HS-5 (cell line): Measurements from ENCODE around the gene RAB22A.
"Not testable (repeated sequence)": the region's sequence is repeated elsewhere in the genome, so short reads cannot be mapped to it uniquely, and the experiment has no call there.

Experiments used
- DNase-seq: peaks from one replicate; pipeline ENCODE4 v3.0.0-alpha.2; 2012; ENCODE audit warnings: low read depth

The RAB22A gene

DNA sequence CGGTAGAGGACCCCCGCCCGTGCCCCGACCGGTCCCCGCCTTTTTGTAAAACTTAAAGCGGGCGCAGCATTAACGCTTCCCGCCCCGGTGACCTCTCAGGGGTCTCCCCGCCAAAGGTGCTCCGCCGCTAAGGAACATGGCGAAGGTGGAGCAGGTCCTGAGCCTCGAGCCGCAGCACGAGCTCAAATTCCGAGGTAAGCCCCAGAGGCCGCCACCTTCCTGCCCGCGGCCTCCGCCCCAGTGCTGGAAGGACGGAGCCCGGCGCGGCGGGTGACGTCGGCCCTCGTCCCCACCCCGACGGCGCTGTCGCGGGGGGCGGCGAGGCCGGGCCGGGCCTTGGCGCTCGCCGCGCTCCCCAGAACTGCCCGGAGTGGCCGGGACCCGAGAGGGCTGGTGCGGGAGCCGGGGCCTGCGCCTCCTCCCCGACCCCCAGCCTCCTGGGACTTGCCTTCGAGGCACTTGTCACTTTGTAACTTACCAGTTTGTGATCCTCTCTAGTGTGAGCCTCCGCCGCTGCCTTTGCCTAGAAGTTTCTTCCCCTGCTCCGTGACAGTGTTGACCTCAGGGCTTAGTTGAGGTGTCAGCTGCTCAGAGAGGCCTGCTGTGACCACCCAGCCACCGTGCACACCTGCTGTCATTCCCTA, 79.9 kb downstream of the RAB22A start:
- no peak for DNase-seq

DNA sequence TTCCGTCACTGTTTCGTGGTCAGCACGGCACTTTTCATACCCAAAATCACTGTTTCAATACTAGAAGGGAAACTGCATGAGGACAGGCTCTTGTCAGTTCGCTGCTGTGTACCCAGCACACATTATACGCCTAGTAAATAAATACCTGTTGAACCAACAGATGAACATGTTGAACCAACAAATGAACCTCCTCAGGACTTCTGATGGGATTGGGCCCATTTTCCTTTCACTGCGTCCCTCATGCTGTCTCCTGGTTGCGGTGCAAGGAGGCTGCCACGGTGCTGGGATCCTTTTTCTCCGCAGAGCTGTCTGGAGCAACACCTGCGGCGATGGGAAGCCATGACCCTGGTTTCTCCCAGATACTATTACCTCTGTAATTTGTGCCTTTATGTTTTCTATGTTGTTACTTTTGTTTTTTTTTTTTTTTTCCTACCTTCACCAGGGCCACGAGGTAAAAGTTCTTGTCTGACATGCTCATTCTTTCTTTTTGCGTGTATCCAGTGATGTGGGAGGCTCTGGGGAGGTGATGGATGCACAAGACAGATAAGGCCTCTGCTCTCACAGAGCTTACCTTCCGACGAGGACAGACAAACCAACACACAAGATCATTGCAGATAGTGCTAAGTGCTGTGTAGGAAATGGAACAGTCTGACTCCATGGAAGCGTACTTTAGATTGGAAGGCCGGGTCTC, 80.6 kb downstream of the RAB22A start:
- DNase-seq, result no peak

DNA sequence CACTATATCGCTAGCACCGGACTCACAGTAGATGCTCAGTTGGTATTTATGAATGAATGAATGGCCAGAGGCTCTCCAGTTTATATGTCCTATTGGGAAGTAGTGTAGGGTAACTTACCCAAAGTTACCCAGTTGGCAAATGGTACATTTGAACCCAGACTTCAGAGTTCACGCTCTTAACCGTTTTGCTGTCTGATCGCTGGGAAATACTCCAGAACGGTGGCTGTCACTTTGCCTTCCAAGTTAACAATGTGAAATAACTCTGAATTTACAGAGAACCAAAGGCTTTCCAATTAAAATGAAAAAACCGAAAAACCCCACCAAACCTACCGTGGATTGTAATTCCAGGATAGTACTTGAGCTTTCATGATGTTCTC, 81.1 kb downstream of the RAB22A start:
- no peak for DNase-seq

DNA sequence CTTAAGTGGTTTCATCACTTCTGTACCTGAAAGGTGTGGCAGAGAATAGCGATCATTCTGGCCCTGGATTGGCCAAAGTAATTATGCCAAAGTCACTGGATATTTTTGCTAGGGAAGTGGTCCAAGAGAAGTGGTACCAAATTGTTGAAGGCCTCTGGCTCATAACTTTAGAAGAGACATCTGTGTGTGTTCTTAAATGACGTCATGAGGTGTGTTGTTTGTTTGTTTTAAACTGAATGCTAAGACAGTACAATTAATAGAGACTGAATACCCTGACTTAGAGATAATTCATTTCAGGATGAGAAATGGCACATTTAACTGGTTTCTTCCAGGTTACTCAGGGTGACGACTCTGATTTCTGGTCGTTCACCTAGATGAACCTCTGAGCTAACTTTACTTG, 82.8 kb downstream of the RAB22A start:
- no peak for DNase-seq

DNA sequence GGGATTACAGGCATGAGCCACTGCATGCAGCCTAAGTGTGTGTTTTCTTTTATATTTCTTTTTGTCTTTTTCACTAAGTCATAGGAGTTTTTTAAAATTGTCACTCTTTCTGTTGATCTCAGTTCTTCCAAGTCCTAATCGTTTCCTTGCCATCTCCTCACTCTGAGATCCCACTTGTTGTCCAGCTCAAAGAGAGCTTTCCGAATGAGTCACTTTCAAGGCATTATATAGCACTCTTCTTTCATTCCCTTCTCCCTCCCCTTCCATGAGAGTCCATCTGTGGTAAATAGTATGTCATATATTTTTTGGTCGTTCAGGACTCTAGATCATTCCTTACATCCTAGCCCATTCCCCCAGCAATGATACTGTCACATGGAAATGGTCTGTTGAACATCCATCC, 83.8 kb downstream of the RAB22A start:
- no peak for DNase-seq

DNA sequence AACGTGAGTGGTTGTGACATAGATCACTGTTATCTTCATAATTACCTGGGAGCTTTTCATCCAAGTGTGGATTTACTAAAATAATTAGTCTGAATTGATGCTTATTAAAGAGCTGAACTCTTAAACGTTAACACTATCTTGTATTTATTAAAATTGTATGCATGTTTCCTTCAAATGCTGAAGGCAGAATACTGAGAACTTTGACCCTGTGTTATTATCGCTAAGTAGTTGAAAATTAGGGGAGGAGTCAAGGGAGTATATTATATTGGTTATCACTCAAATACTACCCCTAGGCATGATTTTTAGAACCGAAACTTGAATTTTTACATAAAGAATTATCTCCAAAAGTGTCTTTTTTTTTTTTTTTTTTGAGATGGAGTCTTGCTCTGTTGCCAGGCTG, 85.3 kb downstream of the RAB22A start:
- no peak for DNase-seq

DNA sequence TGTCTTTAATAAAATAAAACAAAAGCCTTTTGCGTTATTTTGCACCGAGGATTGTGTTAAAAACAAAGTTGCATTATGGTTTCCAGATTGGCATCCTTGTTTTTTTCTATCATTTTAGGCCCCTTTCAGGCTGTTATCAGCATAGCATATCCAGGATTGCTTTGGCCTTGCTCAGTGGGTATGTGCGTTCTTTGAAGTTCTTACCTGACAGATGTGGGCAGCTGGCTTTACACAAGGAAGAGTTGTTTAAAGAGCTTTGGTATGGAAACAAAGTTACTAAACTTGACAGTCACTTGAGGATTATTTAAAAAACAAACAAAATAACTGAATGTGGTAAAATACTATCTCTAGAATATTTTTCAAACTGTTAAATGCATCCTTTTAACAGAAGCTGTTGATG, 86.1 kb downstream of the RAB22A start:
- DNase-seq, result no peak

DNA sequence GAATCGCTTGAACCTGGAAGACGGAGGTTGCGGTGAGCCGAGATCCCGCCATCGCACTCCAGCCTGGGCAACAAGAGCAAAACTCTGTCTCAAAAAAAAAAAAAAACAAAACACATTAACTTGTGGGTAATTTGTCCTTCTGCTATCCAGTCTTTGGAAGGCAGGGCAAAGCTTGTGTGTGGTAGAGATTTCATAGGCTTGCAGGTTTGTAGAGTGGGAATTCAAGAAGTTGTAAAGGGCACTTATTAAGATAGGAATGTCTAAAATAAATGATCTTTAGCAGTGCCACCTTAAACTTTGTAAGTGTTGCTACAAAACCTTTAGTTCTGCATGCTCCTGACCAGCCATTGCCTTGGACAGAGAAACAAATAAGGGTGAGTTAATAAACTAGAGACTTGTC, 87.9 kb downstream of the RAB22A start:
- no peak for DNase-seq

DNA sequence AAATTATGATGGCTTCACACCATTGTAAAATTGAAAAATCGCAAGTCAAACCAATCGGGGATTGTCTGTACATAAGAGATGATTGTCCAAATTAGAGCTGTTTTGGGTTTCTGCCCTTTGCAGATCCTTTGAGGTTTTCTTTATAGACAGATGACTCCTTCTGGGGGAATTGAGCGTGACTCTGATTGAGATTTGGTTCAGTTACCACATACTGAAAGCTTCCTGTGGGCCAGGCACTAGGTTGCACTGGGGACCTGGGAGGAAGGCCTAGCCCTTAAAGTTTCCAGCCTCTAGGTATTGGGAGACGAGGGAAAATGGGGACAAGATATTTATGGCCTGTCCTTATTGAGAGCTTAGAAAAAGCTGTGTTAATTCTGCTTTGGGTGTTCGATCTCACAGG, 88.7 kb downstream of the RAB22A start:
- no peak for DNase-seq

DNA sequence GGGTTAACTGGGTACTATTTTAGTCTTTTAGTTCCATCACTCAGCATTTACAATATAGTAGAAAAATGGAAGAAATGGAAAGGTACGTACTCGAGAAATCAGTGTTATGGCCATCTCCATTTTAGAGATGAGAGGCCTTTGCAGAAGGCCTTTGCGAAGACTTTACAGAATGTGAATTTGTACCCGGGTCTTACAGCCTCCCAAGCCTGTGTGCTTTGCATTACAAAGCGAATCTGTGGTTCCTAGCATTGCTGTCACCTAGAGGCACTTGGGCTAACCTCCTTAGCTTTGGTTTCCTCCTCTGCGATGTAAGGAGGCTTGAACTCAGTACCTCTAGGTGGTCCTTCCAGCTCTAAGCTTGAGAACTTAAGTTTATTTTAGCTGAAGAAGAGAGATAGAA, 90.4 kb downstream of the RAB22A start:
- no peak for DNase-seq

DNA sequence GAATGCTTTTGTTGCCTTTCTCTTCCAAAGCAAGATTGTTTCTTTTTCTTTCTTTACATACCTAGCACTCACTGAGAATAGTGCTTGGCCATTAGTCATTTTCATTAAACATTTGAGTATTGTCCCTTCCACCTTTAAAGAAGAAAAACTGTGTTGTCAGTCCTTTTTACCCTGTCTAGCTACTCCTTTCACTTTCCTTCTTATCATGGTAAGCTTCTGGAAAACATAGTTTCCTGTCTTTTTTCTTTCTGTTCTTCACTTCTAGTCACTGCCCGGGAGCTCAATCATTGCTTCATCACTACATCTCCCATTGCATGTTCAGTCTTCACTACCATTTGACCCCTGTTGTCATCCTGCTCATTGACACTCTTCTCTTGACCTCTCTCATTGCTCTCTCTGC, 91.6 kb downstream of the RAB22A start:
- no peak for DNase-seq

DNA sequence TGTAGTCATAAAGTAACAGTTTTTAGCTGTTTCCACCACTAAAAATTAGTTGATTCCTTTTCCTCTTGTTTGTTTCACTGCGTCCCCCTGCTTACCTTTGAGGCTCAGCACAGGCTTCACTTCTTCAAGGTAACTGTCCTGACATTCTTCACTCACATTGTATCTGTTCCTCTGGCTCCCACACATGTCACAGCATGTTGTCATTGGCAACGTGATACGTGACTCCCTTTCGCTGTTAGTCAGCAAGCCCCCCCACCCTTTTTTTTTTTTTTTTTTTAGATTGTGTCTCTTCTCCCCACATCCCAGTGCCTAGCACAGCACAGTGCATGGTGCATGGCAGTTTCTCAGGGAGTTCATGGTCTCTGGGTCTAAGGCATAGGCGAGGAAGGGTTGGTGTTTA, 92.8 kb downstream of the RAB22A start:
- DNase-seq, result no peak

DNA sequence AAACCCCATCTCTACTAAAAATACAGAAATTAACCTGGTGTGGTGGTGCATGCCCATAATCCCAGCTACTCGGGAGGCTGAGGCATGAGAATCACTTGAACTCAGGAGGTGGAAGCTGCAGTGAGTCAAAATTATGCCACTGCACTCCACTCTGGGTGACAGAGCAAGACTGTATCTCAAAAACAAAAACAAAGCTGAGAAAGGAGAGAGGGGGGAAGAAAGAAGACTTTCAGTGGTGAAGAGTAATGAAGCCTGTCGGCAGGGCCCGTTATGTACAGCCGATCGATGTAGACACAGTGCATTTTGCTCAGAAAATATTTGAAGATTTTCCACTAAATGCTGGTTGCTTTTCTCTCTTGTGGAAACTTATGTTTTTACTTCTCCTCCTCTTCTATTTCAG, 93.3 kb downstream of the RAB22A start:
- DNase-seq, result no peak

DNA sequence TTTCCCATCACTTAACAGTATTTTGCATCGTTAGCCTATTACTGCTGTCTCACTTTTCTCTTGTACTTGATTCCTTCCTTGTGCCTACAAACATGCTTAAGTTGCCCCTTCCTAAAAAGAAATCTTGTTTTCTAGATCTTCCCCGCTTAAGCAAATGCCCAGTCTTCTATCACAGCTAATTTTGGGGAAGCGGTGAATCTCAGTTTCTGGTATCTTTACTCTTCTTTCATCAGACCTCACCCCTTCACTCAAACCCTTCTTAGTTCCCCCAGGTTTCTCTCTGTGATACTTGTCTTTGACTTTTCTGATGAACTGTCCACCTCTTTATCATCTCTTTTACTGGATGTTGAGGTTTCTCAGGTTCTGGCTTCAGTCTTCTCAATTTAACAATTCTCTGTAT, 93.8 kb downstream of the RAB22A start:
- no peak for DNase-seq

DNA sequence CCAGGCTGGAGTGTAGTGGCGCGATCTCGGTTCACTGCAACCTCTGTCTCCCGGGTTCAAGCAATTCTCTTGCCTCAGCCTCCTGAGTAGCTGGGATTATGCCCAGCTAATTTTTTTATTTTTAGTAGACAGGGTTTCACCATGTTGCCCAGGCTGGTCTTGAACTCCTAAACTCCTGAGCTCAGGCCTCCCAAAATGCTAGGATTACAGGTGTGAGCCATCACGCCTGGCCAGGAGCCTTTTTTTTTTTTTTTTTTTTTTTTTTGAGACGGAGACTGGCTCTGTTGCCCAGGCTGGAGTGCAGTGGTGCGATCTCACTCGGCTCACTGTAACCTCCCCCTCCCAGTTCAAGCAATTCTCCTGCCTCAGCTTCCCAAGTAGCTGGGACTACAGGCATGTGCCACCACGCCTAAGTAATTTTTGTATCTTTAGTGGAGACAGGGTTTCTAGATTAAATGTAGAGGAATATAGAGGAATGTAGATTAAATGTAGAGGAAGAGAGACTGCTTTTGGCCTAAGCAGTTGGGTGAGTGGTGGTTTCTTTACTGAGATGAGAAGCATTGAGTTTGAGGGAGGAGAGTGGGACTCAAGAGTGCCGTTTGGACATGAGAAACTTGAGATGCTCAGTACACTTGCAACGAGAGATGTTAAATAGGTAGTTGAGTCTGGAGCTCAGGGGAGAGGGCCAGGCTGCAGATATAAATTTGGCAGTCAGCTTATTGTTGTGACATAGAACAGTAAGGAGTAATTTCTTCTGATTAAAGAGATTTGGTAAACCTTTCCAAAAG, 96.2 kb downstream of the RAB22A start:
- no peak for DNase-seq

DNA sequence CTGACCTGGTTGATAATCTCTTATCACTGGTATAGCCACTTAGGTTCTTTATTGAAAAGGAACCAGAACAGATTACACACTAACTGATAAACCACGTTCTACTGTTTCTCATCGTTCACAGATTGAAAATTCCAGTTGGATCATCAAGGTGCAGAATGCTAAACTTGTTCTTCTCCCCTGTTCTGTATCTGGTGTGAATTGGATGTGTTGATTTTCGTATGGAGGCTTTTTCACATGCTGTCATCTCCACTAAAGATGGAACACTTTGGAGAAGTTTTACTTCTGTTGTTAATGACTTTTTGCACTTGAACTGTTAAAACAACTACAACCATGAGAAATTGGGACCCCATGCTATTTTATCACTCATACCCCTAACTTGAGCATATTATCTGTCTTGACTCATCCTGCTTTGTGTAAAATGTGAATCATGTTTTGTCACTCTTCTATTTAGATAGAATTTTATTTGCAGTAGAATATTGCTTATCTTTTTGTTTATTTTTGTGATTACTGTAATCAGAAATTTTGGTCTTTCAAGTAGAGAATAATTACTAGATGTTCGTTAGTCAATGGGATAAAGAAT, 97.0 kb downstream of the RAB22A start:
- DNase-seq, result no peak

DNA sequence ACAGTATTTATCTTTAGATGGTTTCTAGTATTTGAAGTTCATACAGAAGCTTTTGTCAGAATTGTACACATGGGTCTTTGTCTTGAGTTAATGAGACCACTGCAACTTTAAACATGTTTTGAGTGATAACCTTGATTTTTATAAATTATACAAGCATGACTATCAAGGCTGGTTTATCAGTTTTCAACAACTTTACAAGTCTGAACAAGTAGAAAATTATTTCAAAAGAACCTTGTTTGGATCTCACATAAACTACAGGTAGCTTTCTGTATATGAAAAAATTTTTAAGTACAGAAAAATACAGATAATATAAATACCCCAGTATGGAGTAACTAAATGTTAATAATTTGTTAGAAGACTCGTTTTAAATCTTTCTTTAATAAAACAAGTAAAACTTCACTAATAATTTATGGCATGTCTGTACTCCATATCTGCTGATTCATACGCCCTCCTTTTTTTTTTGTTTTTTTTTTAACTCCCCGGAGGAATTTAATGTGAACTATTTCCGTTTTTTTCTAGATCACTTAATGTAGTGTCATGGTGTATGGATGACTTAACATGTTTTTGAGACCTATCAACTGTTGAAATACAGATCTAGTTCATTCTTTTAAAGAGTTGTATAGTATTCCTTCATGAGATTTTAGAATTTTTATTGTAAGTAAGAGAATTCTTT, 97.8 kb downstream of the RAB22A start:
- no peak for DNase-seq

DNA sequence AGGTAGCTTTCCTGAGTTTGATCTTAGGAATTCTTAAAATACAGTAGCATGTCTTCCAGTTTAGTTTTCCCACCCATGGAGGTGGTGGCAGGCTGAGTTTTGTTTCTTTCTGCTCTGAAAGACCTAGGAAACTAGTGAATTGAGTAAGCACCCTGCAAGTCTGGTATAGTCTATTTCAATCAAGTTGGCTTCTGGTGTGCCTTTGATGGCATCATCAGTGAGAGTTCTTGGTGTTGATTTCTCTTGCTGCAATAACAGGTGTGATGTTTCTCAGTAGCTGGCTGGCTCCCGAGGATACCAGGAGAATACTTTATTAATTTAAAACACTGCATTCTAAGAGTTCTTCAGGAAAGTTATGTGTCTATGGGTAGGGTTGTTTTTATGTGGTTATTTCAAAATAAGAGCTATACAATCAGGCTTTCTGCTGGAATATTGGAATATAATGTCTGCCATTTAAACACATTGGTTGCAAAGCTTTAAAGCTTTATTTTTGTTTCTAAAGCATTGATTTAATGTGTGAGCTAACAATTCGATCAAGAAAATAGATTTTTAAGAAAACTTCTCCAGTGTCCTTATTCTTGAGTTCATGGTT, 98.5 kb downstream of the RAB22A start:
- no peak for DNase-seq

DNA sequence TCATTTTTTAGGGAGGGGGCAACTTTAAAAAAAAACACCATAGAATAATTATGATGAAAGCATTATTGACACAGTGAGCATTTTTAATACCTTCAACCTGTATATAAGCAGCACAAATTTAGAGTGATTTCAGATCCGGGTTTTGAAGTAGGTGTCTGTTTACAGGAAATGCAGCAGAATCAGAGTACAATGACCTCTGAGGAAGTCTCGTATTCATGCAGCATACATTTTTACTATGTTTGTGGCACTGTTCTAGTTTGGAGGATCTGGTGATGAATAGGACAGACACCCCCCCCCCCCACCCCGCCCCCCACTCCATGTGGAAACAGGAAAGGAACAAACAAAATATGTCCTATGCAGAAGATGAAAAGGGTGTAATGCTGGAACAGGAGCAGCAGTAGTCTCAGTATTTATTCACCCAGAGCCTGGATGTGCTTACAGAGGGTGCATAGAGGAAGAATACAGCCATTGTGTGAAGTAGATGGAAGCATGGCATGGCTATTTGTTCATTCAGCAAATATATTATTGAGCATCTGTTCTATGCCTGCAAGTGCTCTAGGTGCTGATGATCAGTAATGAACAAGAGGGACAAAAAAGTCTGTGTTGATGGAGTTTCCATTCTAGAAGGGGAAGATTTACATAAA, 99.2 kb downstream of the RAB22A start:
- DNase-seq, result no peak

DNA sequence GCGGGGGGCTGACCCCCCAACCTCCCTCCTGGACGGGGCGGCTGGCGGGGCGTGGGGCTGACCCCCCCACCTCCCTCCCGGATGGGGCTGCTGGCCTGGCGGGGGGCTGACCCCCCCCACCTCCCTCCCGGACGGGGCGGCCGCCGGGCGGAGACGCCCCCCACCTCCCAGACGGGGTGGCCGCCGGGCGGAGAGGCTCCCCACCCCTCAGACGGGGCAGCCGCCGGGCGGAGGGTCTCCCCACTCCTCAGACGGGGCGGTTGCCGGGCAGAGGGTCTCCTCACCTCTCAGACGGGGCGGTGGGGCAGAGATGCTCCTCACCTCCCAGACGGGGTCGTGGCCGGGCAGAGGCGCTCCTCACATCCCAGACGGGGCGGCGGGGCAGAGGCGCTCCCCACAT, 104.7 kb downstream of the RAB22A start:
- DNase-seq, result not testable (repeated sequence)

DNA sequence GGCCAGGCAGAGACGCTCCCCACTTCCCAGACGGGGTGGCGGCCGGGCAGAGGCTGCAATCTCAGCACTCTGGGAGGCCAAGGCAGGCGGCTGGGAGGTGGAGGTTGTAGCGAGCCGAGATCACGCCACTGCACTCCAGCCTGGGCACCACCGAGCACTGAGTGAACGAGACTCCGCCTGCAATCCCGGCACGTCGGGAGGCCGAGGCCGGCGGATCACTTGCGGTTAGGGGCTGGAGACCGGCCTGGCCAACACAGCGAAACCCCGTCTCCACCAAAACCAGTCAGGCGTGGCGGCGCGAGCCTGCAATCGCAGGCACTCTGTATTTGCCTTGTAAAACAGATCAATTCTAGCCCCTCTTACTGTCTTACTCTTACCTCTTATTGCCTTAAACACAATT, 105.3 kb downstream of the RAB22A start:
- DNase-seq, result not testable (repeated sequence)

DNA sequence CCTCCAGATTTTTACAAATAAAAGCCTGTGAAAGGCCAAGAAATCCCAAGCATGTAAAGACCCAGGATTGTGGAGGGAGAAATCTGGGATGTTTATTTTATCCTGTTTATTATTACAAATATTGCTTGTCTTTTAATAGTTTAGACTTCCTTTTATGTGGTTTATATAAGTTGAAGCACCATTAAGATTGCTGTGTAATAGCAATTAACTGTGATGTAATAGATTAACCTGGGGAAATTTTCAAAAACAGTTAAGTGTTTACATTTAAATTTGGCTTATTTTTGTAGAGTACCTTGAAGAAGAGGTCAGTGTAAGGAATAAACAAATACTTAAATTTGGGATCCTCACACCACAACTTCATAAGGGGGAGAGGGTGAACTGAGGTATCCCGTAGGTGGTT, 106.5 kb downstream of the RAB22A start:
- no peak for DNase-seq
